AG04450 (cell line): ENCODE data around the gene SLC25A29. TPM values are rescaled to one million over a fixed set of nuclear protein-coding genes. Genes with fewer than 3 reads are reported as not detected.

Experiments
- CTCF ChIA-PET: fragments of 300-600, 350-600 bp; formaldehyde crosslinking; extraction: SDS; loops from one replicate; lab custom pipeline; 2022; ENCODE audit warnings: antibody characterized with exemption, inconsistent platforms; lab: Charles Lee
- POLR2A ChIA-PET: fragments of 350-600 bp; formaldehyde crosslinking; extraction: SDS; loops from one replicate; lab custom pipeline; 2021; ENCODE audit warnings: antibody characterized with exemption, inconsistent platforms; lab: Yijun Ruan, JAX
- DNase-seq: peaks from one replicate; pipeline ENCODE4 v3.0.0-alpha.2; 2011; ENCODE audit warnings: low read depth, low spot score
- H3K27ac ChIP-seq: one replicate; pipeline ENCODE4 v1.5.1; 2012; ENCODE audit warnings: low read depth, low read length, control low read depth
- H3K27me3 ChIP-seq: one replicate; pipeline ENCODE4 v1.6.0; 2012; ENCODE audit warnings: low read length; ENCODE audit not compliant: control insufficient read depth, insufficient read depth
- H3K4me3 ChIP-seq: 2 replicates; pipeline ENCODE4 v1.5.1; 2011; ENCODE audit warnings: mild to moderate bottlenecking, low read depth, low read length, control low read depth
- H3K9me3 ChIP-seq: 2 replicates; pipeline ENCODE4 v1.5.1; 2012; ENCODE audit warnings: low read length; ENCODE audit not compliant: control insufficient read depth, insufficient read depth
- CTCF ChIP-seq: IDR thresholded peaks from 2 replicates; pipeline ENCODE4 v1.5.1; 2011; ENCODE audit warnings: low read depth, low read length, control low read depth, inconsistent platforms
- polyA plus RNA-seq: library from polyadenylated mRNA; depleted of rRNA; stranded (reverse); fragments of >200 nt; gene quantifications from 2 replicates; pipeline ENCODE4 v1.2.3, GENCODE V29; 2011

SLC25A29 gene
- polyA plus RNA-seq, 1 experiment, result 21.3 TPM

DNA sequence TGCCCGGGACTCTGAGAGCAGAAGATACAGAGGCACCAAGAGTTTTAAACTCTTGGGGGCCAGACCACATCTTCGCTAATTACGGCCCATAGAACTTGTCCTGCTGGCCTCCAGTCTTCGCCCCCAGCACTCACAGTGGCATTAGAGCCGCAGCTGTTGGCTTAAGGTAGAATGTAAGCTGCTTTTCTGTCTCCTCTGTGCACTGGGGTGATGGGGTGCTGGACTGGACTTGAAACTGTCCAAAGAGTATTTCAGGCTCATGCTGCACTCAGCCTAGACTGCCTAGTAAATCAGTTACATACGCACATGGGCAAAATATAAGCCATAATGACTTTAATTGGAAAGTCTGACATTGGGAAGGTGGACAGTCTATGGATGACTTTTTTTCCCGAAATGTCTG lies 38.3 kb downstream of the SLC25A29 start:
- no peak overlapping the region for H3K4me3 ChIP-seq
- no peaks in the 10 kb centered on the region for H3K9me3 ChIP-seq
- TF ChIP-seq CTCF, result no peak
- POLR2A ChIA-PET, result no interaction called here
- CTCF ChIA-PET, result interaction anchor here (1.4 to 2.0 kb wide), 3 partner anchors 18 to 21 kb away, joined by 4 to 10 read pairs (median 7); no protein-coding TSS in a partner anchor
- H3K27ac ChIP-seq, result no peak overlapping the region
- DNase-seq, result no peak
- H3K27me3 ChIP-seq, result no peaks in the 10 kb centered on the region

DNA sequence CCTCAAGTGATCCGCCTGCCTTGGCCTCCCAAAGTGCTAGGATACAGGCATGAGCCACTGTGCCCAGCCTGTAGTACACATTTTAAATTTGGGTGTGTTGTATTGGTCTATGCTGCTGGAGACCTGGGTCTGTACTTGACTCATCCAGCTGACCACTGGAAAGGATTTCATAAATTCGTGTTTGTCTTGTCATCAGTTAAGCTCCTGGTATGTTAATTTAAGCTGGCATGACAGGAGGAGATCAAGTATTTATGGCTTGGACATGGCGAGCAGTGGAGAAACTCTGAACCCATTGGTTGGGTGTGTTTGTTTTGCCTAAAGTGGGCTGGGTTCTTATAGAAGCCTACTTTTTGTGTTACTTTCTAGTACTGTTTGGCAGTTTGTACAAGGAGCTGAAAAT lies 43.1 kb downstream of the SLC25A29 start:
- no peak overlapping the region for H3K27ac ChIP-seq
- no peak for DNase-seq
- CTCF ChIA-PET, result interaction anchor here (0.6 to 4.0 kb wide), 6 partner anchors 16 to 114 kb away, joined by 3 to 23 read pairs (median 5); no protein-coding TSS in a partner anchor
- POLR2A ChIA-PET, result no interaction called here
- H3K4me3 ChIP-seq, result no peak overlapping the region
- no peaks in the 10 kb centered on the region for H3K9me3 ChIP-seq
- no peak for TF ChIP-seq CTCF
- H3K27me3 ChIP-seq, result no peaks in the 10 kb centered on the region

DNA sequence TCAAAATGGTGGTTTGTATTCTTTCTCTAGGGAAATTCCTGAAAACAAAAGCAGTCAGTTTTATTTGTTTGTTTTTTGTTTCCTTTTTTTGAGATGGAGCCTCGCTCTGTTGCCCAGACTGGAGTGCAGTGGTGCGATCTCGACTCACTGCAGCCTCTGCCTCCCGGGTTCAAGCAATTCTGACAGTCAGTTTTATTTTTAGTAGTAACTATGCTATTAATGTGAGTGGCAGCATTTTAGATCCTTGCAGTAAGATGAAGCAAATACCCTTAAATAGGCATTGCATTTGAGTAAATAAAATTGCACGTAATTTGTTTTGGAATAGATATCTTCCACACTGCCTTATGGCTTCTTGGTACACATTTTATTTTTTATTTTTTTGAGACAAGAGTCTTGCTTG lies 43.7 kb downstream of the SLC25A29 start:
- Histone ChIP-seq H3K27me3 (no peaks in the 10 kb centered on the region), H3K27ac (no peak overlapping the region), H3K9me3 (no peaks in the 10 kb centered on the region), H3K4me3 (no peak overlapping the region)
- no peak for TF ChIP-seq CTCF
- POLR2A ChIA-PET, result interaction anchor here (0.6 to 1.0 kb wide), 2 partner anchors 22 to 43 kb away, joined by 3 to 5 read pairs; no protein-coding TSS in a partner anchor
- CTCF ChIA-PET, result interaction anchor here (0.6 to 4.0 kb wide), 3 partner anchors 15 to 123 kb away, joined by 4 to 23 read pairs (median 4); no protein-coding TSS in a partner anchor
- DNase-seq, result no peak

DNA sequence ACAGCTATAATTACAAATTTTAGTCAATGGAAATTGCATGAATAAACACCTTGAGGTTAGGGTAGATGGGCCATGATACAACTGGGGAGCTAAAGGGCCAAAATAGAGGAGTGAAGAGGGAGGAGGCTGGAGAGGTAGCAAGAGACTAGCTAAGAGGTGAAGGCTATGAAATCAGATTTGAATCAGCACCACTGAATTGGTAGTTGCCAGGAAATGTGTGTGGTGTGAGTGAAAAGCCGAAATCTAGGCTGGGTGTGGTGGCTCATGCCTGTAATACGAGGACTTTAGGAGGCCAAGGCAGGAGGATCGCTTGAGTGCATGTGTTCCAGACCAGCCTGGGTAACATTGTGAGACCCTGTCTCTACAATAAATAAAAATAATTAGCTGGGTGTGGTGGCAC lies 44.6 kb downstream of the SLC25A29 start:
- Histone ChIP-seq H3K4me3 (no peak overlapping the region), H3K27me3 (no peaks in the 10 kb centered on the region), H3K9me3 (no peaks in the 10 kb centered on the region), H3K27ac (peak overlapping the region; percentile 11)
- TF ChIP-seq CTCF, result no peak
- CTCF ChIA-PET, result interaction anchor here (0.6 to 4.0 kb wide), 3 partner anchors 15 to 25 kb away, joined by 3 to 23 read pairs (median 4); no protein-coding TSS in a partner anchor
- DNase-seq, result no peak
- POLR2A ChIA-PET, result interaction anchor here (1.0 kb wide), 1 partner anchor 21 kb away, joined by 3 read pairs; no protein-coding TSS in a partner anchor

DNA sequence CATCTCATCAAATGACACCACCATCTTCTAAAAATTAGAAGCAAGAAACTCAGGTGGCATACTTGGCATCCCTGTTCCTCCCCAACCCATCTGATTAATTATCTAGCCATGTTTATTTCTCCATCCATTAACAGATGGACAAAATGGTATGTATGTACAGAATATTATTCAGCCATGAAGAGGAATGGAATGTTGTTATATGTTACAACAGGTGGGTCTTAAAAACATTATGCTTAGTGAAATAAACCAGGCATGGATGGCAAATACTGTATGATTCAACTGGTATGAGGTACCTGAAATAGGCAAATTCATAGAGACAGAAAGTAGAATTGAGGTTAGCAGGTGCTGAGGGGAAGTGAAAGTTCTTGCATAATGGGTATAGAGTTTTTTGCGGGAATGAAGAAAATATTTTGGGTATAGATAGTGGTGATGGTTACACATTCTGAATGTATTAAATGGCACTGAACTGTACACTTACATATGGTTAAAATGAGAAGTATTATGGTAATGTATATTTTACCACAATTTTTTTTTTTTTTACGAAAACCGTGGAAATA lies 49.8 kb downstream of the SLC25A29 start:
- ChIA-PET POLR2A (no interaction called here), CTCF (no interaction called here)
- no peak overlapping the region for H3K4me3 ChIP-seq
- no peak overlapping the region for H3K27ac ChIP-seq
- H3K27me3 ChIP-seq, result no peaks in the 10 kb centered on the region
- H3K9me3 ChIP-seq, result no peaks in the 10 kb centered on the region
- no peak for TF ChIP-seq CTCF
- DNase-seq, result no peak
